H1 (cell line): ENCODE measurements around the gene PEX16. TPM values are rescaled to one million over a fixed set of nuclear protein-coding genes. Genes with fewer than 3 reads are reported as not detected.

Experiments used
- BACH1 ChIP-seq: IDR thresholded peaks from 2 replicates; pipeline ENCODE4 v1.6.1; 2012; ENCODE audit warnings: low read length, improper control_type of control experiment
- polyA plus RNA-seq, 7 experiments: library from polyadenylated mRNA; depleted of rRNA in 3 of 7; stranded (reverse) in 5 of 7; unstranded in 2 of 7; fragments of >200 nt in 5 of 7; fragments of 200-250 nt in 2 of 7; gene quantifications; 1 replicate in 5 of 7; 2 replicates in 1 of 7; 4 replicates in 1 of 7; pipeline versions ENCODE4 v1.2.1 to v1.2.3, GENCODE V29; 2011 to 2013; ENCODE audit warnings: missing spikeins in 2 of 7, mixed read lengths in 2 of 7
- total RNA-seq: library from RNA; stranded (reverse); fragmentation: NEBNext Ultra II Directional; extraction: Animal tissue kit (Norgen Biotek cat#: 25700); gene quantifications from 2 replicates; pipeline ENCODE4 v1.2.1, GENCODE V29; 2021

The PEX16 gene
- total and polyA plus RNA-seq, 2 of the 8 experiments (the other 6 are each of a cell fraction or from before 2014, with no cell fraction given), result 29.2 to 36.0 TPM

- no peak for TF ChIP-seq BACH1
Measured at GRCh38 chr11:45889555-45889954, 28.1 kb downstream of the PEX16 start (continued).
